ENCODE results near the gene HORMAD2.

DNA sequence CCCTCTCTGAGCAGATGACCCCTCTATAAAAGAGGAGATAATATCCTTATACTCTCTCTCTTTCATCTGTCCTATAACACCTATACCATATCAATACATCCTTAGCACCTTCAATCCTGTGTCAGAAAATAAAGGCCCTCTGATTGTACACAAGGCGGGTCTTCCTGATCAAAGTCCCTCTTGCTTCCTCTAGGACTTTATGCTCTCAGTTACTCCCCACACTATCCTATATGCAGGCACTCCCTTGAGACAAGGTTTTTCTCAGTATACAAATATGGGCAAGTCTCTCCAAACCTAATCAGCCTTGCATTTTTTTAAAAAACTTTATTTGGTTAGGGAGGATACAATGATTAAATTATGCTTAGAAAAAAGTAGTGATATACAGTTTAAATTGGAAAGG, 17.3 kb upstream of the HORMAD2 start:
- no peak for TF ChIP-seq POLR2A (IDR thresholded peaks at IDR 0.05; ENCODE audit: low read depth, low read length)
- TF ChIP-seq, protein P1, sequence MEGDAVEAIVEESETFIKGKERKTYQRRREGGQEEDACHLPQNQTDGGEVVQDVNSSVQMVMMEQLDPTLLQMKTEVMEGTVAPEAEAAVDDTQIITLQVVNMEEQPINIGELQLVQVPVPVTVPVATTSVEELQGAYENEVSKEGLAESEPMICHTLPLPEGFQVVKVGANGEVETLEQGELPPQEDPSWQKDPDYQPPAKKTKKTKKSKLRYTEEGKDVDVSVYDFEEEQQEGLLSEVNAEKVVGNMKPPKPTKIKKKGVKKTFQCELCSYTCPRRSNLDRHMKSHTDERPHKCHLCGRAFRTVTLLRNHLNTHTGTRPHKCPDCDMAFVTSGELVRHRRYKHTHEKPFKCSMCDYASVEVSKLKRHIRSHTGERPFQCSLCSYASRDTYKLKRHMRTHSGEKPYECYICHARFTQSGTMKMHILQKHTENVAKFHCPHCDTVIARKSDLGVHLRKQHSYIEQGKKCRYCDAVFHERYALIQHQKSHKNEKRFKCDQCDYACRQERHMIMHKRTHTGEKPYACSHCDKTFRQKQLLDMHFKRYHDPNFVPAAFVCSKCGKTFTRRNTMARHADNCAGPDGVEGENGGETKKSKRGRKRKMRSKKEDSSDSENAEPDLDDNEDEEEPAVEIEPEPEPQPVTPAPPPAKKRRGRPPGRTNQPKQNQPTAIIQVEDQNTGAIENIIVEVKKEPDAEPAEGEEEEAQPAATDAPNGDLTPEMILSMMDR (IDR thresholded peaks at IDR 0.05; ENCODE audit: extremely low read depth in 1 of 2, insufficient read depth in 1 of 2, low read depth in 1 of 2, low read length in 2 of 2) = no peak

Data from endothelial cell of umbilical vein (primary cell).